GM20000 (cell line): ENCODE results near the gene FOXM1.

Experiments
- DNase-seq: peaks from one replicate; pipeline ENCODE4 v3.0.0; 2012; ENCODE audit warnings: low spot score
- TF ChIP-seq, protein P1 (sequence below): IDR thresholded peaks from 2 replicates; pipeline ENCODE4 v1.5.1; 2012; ENCODE audit warnings: mild to moderate bottlenecking, control low read depth; ENCODE audit errors: extremely low read depth, missing control alignments

The FOXM1 gene

DNA sequence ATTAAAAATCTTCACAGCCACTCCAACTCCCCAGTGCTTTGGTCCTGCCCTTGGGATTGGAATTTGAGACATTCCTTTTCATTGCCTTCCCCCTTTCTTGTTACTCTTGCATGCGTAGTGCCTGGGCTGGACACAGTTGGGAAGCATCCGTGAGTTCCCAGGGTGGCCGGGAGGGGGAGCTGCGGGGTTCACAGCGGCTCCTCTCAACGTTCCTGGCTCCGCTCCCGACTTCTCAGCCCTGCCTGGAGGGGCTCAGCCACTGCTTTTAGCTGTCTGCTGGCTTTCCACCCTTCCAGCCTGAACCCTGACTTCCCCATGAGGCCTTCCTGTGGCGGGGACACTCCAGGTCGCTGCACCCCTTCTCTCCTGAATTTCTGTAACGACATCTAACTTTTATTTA, 23.3 kb downstream of the FOXM1 start:
- TF ChIP-seq, protein P1, sequence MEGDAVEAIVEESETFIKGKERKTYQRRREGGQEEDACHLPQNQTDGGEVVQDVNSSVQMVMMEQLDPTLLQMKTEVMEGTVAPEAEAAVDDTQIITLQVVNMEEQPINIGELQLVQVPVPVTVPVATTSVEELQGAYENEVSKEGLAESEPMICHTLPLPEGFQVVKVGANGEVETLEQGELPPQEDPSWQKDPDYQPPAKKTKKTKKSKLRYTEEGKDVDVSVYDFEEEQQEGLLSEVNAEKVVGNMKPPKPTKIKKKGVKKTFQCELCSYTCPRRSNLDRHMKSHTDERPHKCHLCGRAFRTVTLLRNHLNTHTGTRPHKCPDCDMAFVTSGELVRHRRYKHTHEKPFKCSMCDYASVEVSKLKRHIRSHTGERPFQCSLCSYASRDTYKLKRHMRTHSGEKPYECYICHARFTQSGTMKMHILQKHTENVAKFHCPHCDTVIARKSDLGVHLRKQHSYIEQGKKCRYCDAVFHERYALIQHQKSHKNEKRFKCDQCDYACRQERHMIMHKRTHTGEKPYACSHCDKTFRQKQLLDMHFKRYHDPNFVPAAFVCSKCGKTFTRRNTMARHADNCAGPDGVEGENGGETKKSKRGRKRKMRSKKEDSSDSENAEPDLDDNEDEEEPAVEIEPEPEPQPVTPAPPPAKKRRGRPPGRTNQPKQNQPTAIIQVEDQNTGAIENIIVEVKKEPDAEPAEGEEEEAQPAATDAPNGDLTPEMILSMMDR: peak; percentile 76
- DNase-seq: peak; percentile 74

DNA sequence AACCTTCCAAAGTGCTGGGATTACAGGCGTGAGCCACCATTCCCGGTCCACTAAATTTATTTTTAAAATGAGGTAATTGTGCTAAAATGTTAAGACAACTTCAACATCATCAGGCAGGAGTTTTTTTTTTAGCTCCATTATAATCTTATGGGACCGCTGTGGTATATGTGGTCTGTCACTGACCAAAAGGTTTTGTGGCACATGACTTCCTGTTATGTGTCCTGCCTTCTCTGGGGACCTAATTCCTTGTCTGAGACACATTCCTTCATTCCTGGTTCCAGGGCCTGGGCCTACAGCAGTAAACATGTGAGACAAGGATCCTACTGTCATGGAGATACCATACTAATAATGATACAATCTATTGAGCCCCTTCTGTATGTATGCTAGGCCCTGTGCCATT, 25.0 kb downstream of the FOXM1 start:
- DNase-seq: no peak
- TF ChIP-seq, protein P1: no peak

DNA sequence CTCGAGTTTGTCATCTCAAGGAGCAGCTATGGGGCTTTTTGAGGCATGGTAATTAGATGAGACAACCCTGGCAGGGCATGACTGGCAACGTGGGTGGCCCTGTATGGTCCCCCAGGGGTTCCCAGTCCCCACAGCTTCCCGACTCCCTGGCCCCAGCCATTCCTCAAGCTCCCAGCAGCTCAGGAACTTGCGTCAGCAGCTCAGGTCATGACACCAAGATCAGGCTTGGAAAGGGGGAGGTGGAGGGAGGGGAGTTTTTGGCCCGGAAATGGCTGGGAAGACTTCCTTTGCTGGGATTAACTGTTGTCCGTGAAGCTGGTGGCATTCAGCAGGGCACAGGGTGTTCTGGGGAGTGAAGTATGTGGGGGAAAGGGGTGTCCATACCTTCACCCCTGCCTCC, 31.7 kb downstream of the FOXM1 start:
- TF ChIP-seq, protein P1: no peak
- DNase-seq: no peak

DNA sequence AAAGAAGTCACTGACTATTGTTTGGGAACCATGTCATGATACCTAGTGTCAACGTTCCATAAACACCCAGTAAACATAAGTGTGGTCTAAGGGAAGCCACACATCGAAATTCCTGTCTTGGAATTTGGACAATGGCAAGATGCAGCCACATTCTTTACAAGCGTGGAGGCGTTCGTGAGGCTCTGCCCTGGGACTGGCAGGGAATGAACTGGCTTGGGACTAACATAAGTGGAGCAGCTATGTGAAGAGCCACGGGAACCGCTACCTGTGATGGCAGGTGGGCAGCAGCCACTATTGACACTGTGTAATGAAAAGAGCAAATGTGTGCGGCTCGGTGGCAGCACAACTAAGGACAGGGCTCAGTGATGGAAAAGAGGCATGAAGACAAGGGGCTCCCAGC, 32.2 kb downstream of the FOXM1 start:
- no peak for DNase-seq
- TF ChIP-seq, protein P1: no peak

DNA sequence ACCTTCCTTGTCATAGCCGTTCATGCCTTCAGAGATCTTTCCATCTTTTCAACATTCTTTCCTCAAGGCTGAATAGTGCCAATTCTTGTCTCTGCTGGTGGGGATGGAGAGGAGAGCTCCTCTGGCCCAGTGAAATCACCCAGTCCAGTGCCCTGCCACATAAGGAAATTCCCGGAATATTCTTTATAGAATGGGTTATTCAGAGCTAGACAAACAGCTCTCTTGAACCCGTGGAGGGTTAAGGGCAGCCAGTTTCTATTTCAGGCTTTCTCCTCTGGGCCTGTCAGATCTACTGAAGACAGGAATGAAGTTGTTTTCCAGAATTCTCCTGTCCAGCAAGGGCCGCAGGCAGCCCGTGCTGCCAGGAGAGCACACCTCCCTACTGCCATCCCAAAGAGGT, 34.0 kb downstream of the FOXM1 start:
- TF ChIP-seq, protein P1: no peak
- DNase-seq: no peak

DNA sequence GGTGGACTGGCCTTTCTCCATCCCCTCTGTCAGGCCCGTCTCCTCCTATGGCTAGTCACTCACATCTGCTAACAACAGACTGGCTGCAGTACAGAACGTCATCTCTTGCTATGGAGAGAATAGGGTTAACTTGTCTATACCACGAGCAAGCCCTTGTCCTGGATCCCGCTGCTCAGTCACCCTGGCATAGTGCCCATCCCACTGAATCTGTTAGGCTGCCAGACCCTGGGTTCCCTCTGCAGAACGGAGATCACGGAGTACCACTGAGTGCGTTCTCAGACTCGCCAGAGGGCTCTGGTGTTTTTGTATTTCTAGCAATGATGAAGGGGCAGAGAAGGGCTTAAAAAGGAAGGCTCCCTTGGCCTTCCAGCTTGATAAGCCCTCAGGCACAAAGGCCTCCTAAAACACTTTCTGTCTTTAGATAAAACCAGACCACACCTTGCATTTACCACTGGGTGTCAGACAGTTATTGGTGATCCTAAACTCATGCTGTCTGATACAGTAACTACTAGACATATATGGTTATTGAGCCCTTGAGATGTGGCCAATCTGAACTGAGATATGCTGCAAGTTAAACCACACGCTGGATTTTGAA, 35.8 kb downstream of the FOXM1 start:
- no peak for DNase-seq
- TF ChIP-seq, protein P1: no peak

DNA sequence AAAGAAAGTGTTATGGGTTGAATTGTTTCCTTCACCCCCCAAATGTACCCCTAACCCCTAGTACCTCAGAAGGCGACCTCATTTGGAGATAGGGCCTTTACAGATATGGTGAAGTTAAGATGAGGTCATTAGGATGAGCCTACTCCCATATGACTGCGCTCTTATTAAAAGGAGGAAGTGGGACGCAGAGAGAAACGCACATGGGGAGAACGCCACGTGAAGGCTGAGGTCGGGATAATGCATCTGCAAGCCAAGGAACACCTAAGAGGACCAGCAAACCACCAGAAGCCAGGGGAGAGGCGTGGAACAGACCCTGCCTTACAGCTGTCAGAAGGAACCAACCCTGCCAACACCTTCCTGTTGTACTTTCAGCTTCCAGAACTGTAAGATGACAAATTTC, 40.4 kb downstream of the FOXM1 start:
- TF ChIP-seq, protein P1: no peak
- no peak for DNase-seq
